KMS-11 (cell line): ENCODE results near the gene OGDH.

Experiments
- H2AFZ ChIP-seq: fragments of 200-600 bp; sonication (generic); 2 replicates; pipeline ENCODE4 v1.6.1; 2016; ENCODE audit warnings: antibody characterized with exemption, mixed run types, low read depth
- H3K27ac ChIP-seq: fragments of 200-600 bp; sonication (generic); 2 replicates; pipeline ENCODE4 v1.6.1; 2016; ENCODE audit warnings: mild to moderate bottlenecking, mixed run types
- H3K27me3 ChIP-seq: fragments of 200-600 bp; sonication (generic); 2 replicates; pipeline ENCODE4 v1.6.1; 2017; ENCODE audit warnings: mild to moderate bottlenecking, low read depth, mixed run types, moderate library complexity; ENCODE audit not compliant: insufficient read depth
- H3K36me3 ChIP-seq: fragments of 200-600 bp; sonication (generic); 2 replicates; pipeline ENCODE4 v1.6.1; 2017; ENCODE audit warnings: mild to moderate bottlenecking, mixed run types; ENCODE audit not compliant: insufficient read depth
- H3K4me1 ChIP-seq: fragments of 200-600 bp; sonication (generic); 2 replicates; pipeline ENCODE4 v1.6.1; 2016; ENCODE audit warnings: mild to moderate bottlenecking, low read depth, mixed run types; ENCODE audit not compliant: poor library complexity, severe bottlenecking
- H3K4me2 ChIP-seq: fragments of 200-600 bp; sonication (generic); 2 replicates; pipeline ENCODE4 v1.7.0; 2016; ENCODE audit warnings: mild to moderate bottlenecking, mixed run types
- H3K4me3 ChIP-seq: fragments of 200-600 bp; sonication (generic); IDR thresholded peaks from 2 replicates; pipeline ENCODE4 v1.6.1; 2017; ENCODE audit warnings: low read depth, low read length, mixed read lengths; ENCODE audit not compliant: insufficient read depth
- H3K79me2 ChIP-seq: fragments of 200-600 bp; sonication (generic); 2 replicates; pipeline ENCODE4 v1.6.1; 2016; ENCODE audit warnings: low read depth, mixed run types; ENCODE audit not compliant: insufficient read depth
- H3K9ac ChIP-seq: fragments of 200-600 bp; sonication (generic); 2 replicates; pipeline ENCODE4 v1.6.1; 2016; ENCODE audit warnings: mild to moderate bottlenecking, mixed run types
- H4K20me1 ChIP-seq: fragments of 200-600 bp; sonication (generic); 2 replicates; pipeline ENCODE4 v1.6.1; 2016; ENCODE audit warnings: mild to moderate bottlenecking, mixed run types; ENCODE audit not compliant: insufficient read depth
- TF ChIP-seq, protein P1 (sequence below): fragments of 200-600 bp; sonication (generic); conservative IDR thresholded peaks from 2 replicates; pipeline ENCODE4 v1.6.1; 2017; ENCODE audit warnings: low read depth, mild to moderate bottlenecking, antibody characterized with exemption, low read length, moderate library complexity, mixed read lengths

The OGDH gene

DNA sequence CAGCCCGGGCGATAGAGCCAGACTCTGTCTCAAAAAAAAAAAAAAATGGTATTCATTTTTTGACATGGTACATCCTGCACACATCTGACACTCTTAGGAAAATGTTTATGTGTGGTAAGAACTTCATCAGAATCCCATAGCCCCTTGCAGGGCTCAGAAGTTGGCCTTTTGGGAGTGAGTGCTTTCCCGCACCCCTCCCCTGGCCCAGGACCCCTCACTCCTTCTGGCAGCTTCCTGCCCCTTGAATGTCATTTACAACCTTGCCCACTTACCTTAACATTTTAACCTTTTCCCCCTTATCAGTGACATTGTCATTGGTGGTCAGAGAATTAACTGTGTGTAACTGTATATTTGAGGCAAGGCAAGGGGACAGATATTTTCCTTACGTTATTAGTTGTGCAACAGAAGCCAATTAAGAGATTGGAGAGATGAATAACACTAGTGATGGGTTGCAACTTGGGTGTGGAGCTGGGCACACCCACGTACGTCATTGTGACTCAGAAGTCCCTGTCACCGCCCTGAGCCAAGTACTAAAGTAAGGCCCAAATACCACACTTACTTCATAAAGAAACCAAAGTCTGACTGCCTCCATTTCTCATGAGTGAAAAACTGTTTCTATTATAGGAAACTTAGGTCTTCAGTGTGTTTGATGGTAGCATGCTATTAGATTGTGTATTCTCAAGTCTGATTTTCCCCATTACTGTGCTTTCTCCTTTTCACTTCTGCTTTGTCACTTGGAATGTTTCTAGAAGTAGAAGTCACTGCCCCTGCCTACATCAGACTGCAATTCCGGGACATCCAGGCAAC is 31.6 kb downstream of the OGDH start:
- Histone ChIP-seq H3K4me1 (peaks cover 83% of the 10 kb centered on the region), H3K27ac (peak overlapping the region; percentile 67), H3K79me2 (peaks cover 8% of the 10 kb centered on the region; the same call in 1 of the 2 replicates), H4K20me1 (no peaks in the 10 kb centered on the region), H3K27me3 (no peaks in the 10 kb centered on the region), H3K36me3 (no peaks in the 10 kb centered on the region), H3K4me3 (no peak overlapping the region), H3K9ac (no peak overlapping the region), H2AFZ (no peak overlapping the region), H3K4me2 (peak overlapping the region; percentile 99)
- TF ChIP-seq, protein P1, sequence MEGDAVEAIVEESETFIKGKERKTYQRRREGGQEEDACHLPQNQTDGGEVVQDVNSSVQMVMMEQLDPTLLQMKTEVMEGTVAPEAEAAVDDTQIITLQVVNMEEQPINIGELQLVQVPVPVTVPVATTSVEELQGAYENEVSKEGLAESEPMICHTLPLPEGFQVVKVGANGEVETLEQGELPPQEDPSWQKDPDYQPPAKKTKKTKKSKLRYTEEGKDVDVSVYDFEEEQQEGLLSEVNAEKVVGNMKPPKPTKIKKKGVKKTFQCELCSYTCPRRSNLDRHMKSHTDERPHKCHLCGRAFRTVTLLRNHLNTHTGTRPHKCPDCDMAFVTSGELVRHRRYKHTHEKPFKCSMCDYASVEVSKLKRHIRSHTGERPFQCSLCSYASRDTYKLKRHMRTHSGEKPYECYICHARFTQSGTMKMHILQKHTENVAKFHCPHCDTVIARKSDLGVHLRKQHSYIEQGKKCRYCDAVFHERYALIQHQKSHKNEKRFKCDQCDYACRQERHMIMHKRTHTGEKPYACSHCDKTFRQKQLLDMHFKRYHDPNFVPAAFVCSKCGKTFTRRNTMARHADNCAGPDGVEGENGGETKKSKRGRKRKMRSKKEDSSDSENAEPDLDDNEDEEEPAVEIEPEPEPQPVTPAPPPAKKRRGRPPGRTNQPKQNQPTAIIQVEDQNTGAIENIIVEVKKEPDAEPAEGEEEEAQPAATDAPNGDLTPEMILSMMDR: no peak

GRCh38 chr7:44638611-44639557 is 32.5 kb downstream of the OGDH start:
- Histone ChIP-seq H3K9ac (peak overlapping the region; percentile 33; the same call in 1 of the 2 replicates), H3K4me1 (peaks cover 74% of the 10 kb centered on the region), H3K4me3 (no peak overlapping the region), H3K4me2 (peak overlapping the region; percentile 99), H3K79me2 (peaks cover 8% of the 10 kb centered on the region; the same call in 1 of the 2 replicates), H3K27ac (peak overlapping the region; percentile 67), H3K36me3 (no peaks in the 10 kb centered on the region), H4K20me1 (no peaks in the 10 kb centered on the region), H2AFZ (no peak overlapping the region; the same call in 1 of the 2 replicates), H3K27me3 (no peaks in the 10 kb centered on the region)
- TF ChIP-seq, protein P1: no peak

- Histone ChIP-seq H3K27ac (peak overlapping the region; percentile 67), H3K9ac (peak overlapping the region; percentile 33; the same call in 1 of the 2 replicates)
These were observed 33.4 kb downstream of the OGDH start for GRCh38 chr7:44639671-44640321.

More at GRCh38 chr7:44639671-44640321, 33.4 kb downstream of the OGDH start:
- no peaks in the 10 kb centered on the region for H4K20me1 ChIP-seq
- peaks cover 8% of the 10 kb centered on the region; the same call in 1 of the 2 replicates for H3K79me2 ChIP-seq
- no peaks in the 10 kb centered on the region for H3K27me3 ChIP-seq
- TF ChIP-seq, protein P1: no peak
- H2AFZ ChIP-seq: no peak overlapping the region; the same call in 1 of the 2 replicates
- no peaks in the 10 kb centered on the region for H3K36me3 ChIP-seq
- H3K4me1 ChIP-seq: peaks cover 65% of the 10 kb centered on the region
- H3K4me3 ChIP-seq: no peak overlapping the region
- peak overlapping the region; percentile 99 for H3K4me2 ChIP-seq
